Activated T-helper 17 cell treated with anti-CD3 and anti-CD28 coated beads, Interleukin-2, amount 50 U/mL, for 72 hours (primary cell): ENCODE measurements around the gene ZNF669. TPM values are rescaled to one million over a fixed set of nuclear protein-coding genes. Genes with fewer than 3 reads are reported as not detected.

Experiments used
- ATAC-seq: fragments of 150-1000 bp; cut with Tn5 transposase; replicated peaks from 2 replicates; pipeline ENCODE4 v1.10.0; 2021; ENCODE audit warnings: mild to moderate bottlenecking, moderate library complexity
- H3K27ac Mint-ChIP-seq: one replicate; pipeline ENCODE4 v1.8.0; 2022; ENCODE audit warnings: mixed read lengths
- H3K27me3 Mint-ChIP-seq: one replicate; pipeline ENCODE4 v1.8.0; 2022; ENCODE audit warnings: mixed read lengths
- H3K36me3 Mint-ChIP-seq: one replicate; pipeline ENCODE4 v1.8.0; 2022; ENCODE audit warnings: low read depth, mild to moderate bottlenecking, mixed read lengths
- H3K4me1 Mint-ChIP-seq: one replicate; pipeline ENCODE4 v1.8.0; 2022; ENCODE audit warnings: mixed read lengths
- H3K4me3 Mint-ChIP-seq: one replicate; pipeline ENCODE4 v1.8.0; 2022; ENCODE audit warnings: mild to moderate bottlenecking, mixed read lengths
- H3K9me3 Mint-ChIP-seq: one replicate; pipeline ENCODE4 v1.8.0; 2022; ENCODE audit warnings: mixed read lengths
- total RNA-seq, 2 donors: library from RNA; stranded (reverse); gene quantifications; one replicate each; pipeline ENCODE4 v1.2.3, GENCODE V29; 2022

The ZNF669 gene
- total RNA-seq, 2 donors from 2014 or later = 5.7 to 7.1 TPM

- no peaks in the 10 kb centered on the region for H3K4me1 Mint-ChIP-seq
- no peak overlapping the region for H3K27ac Mint-ChIP-seq
- H3K36me3 Mint-ChIP-seq = peaks cover 45% of the 10 kb centered on the region
- H3K9me3 Mint-ChIP-seq = peaks cover 25% of the 10 kb centered on the region
- no peak for ATAC-seq
- H3K4me3 Mint-ChIP-seq = no peak overlapping the region
- H3K27me3 Mint-ChIP-seq = no peaks in the 10 kb centered on the region
These were observed 7.6 kb downstream of the ZNF669 start for GRCh38 chr1:247096544-247096943.

- Mint-ChIP-seq H3K27ac (no peak overlapping the region), H3K4me3 (no peak overlapping the region), H3K4me1 (no peaks in the 10 kb centered on the region), H3K9me3 (peaks cover 25% of the 10 kb centered on the region), H3K27me3 (no peaks in the 10 kb centered on the region), H3K36me3 (peaks cover 41% of the 10 kb centered on the region)
- no peak for ATAC-seq
These were observed 8.0 kb downstream of the ZNF669 start for GRCh38 chr1:247096112-247096511.

GRCh38 chr1:247090455-247090854 is 13.7 kb downstream of the ZNF669 start:
- no peaks in the 10 kb centered on the region for H3K27me3 Mint-ChIP-seq
- H3K4me3 Mint-ChIP-seq = no peak overlapping the region
- no peaks in the 10 kb centered on the region for H3K36me3 Mint-ChIP-seq
- no peak for ATAC-seq
- H3K9me3 Mint-ChIP-seq = no peaks in the 10 kb centered on the region
- H3K4me1 Mint-ChIP-seq = no peaks in the 10 kb centered on the region
- H3K27ac Mint-ChIP-seq = no peak overlapping the region

- Mint-ChIP-seq H3K27me3 (peaks cover 3% of the 10 kb centered on the region), H3K27ac (no peak overlapping the region), H3K9me3 (peaks cover 3% of the 10 kb centered on the region), H3K4me1 (no peaks in the 10 kb centered on the region), H3K36me3 (no peaks in the 10 kb centered on the region), H3K4me3 (no peak overlapping the region)
- ATAC-seq = no peak
These were observed 14.4 kb downstream of the ZNF669 start for GRCh38 chr1:247089616-247090375.

DNA sequence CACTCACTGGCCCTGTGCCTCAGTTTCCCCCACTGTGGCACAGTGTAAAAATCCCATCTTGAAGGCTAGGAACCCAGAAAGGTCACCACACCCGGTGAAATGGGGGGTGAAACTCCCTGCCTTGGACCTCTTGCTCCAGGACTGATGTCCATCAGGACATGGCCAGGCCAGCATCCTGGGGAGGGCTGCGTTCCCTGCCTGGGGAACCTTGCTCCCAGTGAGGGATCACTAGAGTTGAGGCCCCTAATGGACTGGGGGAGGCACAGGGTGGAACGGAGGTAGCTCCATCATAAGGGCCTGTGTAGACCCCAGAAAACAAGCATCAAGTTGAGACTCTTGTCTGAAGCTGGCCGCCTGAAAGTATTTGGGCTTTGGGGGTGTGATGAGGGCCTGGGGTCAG is 15.2 kb downstream of the ZNF669 start:
- Mint-ChIP-seq H3K27me3 (peaks cover 5% of the 10 kb centered on the region), H3K4me1 (no peaks in the 10 kb centered on the region), H3K36me3 (no peaks in the 10 kb centered on the region), H3K27ac (no peak overlapping the region), H3K9me3 (peaks cover 3% of the 10 kb centered on the region), H3K4me3 (no peak overlapping the region)
- no peak for ATAC-seq

GRCh38 chr1:247087256-247087655 is 16.9 kb downstream of the ZNF669 start:
- H3K27me3 Mint-ChIP-seq = peaks cover 5% of the 10 kb centered on the region
- no peaks in the 10 kb centered on the region for H3K4me1 Mint-ChIP-seq
- no peak overlapping the region for H3K4me3 Mint-ChIP-seq
- H3K9me3 Mint-ChIP-seq = peaks cover 3% of the 10 kb centered on the region
- no peak overlapping the region for H3K27ac Mint-ChIP-seq
- no peak for ATAC-seq
- H3K36me3 Mint-ChIP-seq = no peaks in the 10 kb centered on the region

DNA sequence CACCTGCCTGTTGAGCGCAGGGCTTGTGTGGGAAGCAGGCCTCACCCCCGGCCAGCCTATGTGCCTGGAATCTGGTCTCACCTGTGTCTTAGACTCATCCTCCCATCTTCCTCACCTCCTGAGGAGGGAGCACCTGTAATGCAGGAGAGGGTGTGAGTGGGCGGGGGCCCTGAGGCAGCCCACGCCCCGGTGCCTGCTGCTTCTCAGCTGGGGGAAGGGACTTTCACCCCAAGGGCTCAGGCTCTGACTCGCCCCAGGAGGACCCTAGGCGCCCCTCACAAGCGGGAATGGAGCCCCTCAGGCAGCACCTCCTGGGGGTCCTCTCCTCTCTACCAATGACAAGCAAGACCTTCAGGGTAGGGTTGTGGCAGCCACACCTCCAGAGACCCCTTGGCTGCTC is 18.8 kb downstream of the ZNF669 start:
- Mint-ChIP-seq H3K27me3 (peaks cover 5% of the 10 kb centered on the region), H3K4me3 (no peak overlapping the region), H3K9me3 (peaks cover 3% of the 10 kb centered on the region), H3K4me1 (no peaks in the 10 kb centered on the region), H3K27ac (no peak overlapping the region), H3K36me3 (no peaks in the 10 kb centered on the region)
- no peak for ATAC-seq

DNA sequence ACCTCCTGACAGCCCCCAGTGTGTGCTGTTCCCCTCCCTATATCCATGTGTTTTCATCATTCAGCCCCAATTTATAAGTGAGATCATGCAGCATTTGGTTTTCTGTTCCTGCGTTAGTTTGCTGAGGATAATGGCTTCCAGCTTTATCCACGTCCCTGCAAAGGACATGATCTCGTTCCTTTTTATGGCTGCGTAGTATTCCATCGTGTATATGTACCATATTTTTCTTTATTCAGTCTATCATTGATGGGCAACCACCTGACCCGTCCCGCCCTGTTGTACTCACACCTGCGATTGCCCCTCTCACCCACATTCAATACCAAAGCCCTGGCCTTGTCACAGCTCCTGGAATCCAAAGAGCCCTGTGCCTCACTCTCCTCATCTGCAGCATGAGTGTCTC is 19.4 kb downstream of the ZNF669 start:
- no peaks in the 10 kb centered on the region for H3K36me3 Mint-ChIP-seq
- H3K4me1 Mint-ChIP-seq = no peaks in the 10 kb centered on the region
- peaks cover 3% of the 10 kb centered on the region for H3K9me3 Mint-ChIP-seq
- no peak for ATAC-seq
- H3K4me3 Mint-ChIP-seq = no peak overlapping the region
- H3K27ac Mint-ChIP-seq = no peak overlapping the region
- H3K27me3 Mint-ChIP-seq = peaks cover 5% of the 10 kb centered on the region

DNA sequence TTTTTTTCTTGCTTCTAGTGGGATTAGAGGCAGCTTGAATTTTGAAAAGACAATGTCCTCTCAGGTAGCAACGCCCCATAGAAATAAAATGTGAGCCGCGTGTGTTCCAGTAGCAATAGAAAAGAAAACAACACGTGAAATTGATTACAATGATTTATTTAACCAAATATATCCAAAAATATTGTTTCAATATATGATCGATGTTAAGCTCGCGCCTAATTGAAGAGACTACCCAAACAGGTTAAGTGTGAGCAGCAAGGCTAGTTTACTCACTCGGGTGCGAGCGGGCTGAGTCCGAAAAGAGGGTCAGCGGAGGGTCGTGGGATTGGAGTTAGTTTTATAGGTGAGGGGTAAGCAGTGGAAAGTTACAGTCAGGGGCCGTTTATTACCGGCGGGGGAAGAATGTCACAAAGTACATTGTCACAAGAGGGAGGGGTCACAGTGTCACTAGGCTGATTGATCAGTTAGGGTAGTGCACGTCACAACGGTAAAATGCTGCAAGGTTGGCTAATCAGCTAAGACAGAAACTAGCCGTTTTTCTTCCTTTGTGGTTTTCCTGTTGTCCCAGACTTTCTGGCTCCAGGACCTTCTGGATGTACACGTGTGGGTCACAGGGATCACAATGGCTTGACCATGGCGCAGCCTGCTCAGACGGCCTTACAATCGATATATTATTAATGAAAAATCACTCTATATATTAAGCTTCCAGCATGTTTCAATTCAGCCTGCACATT is 24.8 kb downstream of the ZNF669 start:
- Mint-ChIP-seq H3K4me3 (peak overlapping the region; percentile 91), H3K4me1 (peaks cover 6% of the 10 kb centered on the region), H3K9me3 (peaks cover 4% of the 10 kb centered on the region), H3K27ac (peak overlapping the region; percentile 86), H3K36me3 (no peaks in the 10 kb centered on the region), H3K27me3 (no peaks in the 10 kb centered on the region)
- no peak for ATAC-seq

- Mint-ChIP-seq H3K9me3 (peaks cover 4% of the 10 kb centered on the region), H3K4me3 (peak within 1 kb of the TSS; percentile 91), H3K36me3 (no peaks in the 10 kb centered on the region), H3K27me3 (no peaks in the 10 kb centered on the region), H3K4me1 (peaks cover 6% of the 10 kb centered on the region), H3K27ac (peak within 1 kb of the TSS; percentile 86)
- peak; percentile 100 for ATAC-seq
These were observed 25.7 kb downstream of the ZNF669 start, which contains the start of gene ZNF670 for GRCh38 chr1:247078258-247079140. TSS of gene ZNF670 (minus strand) at chr1:247078811. CDS start at chr1:247078596, 215 bp downstream.

DNA sequence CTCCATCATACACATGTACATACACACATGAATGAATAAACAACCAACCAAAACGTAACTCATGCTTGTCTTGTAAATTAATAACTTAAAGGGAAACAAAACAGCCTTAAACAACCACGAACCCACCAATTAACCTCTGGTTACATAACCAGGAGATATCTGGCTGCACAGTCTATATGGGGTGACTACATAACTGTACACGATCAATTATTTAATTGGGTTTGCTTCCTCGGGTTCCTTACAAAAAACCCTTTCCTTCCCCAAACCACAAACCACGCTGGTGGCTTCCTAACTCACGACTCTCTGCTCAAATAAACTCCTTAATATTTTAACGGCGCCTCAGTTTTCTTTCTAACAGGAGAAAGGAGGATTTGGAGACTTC is 26.3 kb downstream of the ZNF669 start:
- no peak for ATAC-seq

DNA sequence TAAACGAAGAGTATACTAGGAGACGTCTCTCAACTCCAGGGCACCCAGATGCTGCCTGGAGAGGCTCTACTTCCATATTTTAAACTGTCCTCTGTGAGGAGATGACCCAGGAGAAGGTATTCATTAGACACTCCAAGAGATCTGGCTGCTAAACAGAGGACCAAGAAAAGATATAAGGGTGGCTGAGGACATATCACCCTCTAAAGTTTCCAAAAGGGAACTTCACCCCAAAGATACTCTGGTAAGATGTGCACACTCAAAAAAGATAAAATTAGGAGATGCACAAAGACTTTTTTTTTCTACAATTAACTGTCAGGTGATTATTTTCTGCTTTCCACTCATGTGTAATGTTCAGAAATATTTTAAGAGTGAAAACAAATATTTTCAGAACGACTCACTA is 26.9 kb downstream of the ZNF669 start:
- Mint-ChIP-seq H3K4me3 (peak overlapping the region; percentile 91), H3K36me3 (no peaks in the 10 kb centered on the region), H3K27ac (no peak overlapping the region), H3K9me3 (peaks cover 4% of the 10 kb centered on the region), H3K27me3 (no peaks in the 10 kb centered on the region), H3K4me1 (peaks cover 6% of the 10 kb centered on the region)
- ATAC-seq = no peak

More for the DNA sequence above, 26.3 kb downstream of the ZNF669 start:
- H3K36me3 Mint-ChIP-seq = no peaks in the 10 kb centered on the region
- H3K9me3 Mint-ChIP-seq = peaks cover 4% of the 10 kb centered on the region
- peak overlapping the region; percentile 91 for H3K4me3 Mint-ChIP-seq
- H3K27ac Mint-ChIP-seq = peak overlapping the region; percentile 86
- peaks cover 6% of the 10 kb centered on the region for H3K4me1 Mint-ChIP-seq
- H3K27me3 Mint-ChIP-seq = no peaks in the 10 kb centered on the region

DNA sequence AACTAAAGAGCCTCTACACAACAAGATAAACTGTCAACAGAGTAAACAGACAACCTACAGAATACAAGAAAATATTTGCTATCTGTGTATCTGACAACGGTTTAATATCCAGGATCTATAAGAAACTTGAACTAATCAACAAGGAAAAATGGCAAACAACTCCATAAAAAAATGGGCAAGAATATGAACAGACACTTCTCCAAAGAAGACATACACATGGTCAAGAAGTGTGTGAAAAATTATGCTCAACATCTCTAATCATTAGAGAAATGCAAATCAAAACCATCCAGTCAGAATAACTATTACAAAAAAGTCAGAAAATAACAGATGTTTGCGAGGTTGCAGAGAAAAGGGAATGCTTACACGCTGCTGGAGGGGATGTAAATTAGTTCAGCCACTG is 33.5 kb downstream of the ZNF669 start:
- no peak for ATAC-seq
- peaks cover 15% of the 10 kb centered on the region for H3K9me3 Mint-ChIP-seq
- no peaks in the 10 kb centered on the region for H3K36me3 Mint-ChIP-seq
- no peak overlapping the region for H3K4me3 Mint-ChIP-seq
- H3K27ac Mint-ChIP-seq = no peak overlapping the region
- no peaks in the 10 kb centered on the region for H3K27me3 Mint-ChIP-seq
- no peaks in the 10 kb centered on the region for H3K4me1 Mint-ChIP-seq

GRCh38 chr1:247064304-247064703 is 39.9 kb downstream of the ZNF669 start:
- Mint-ChIP-seq H3K27me3 (no peaks in the 10 kb centered on the region), H3K4me1 (no peaks in the 10 kb centered on the region), H3K27ac (no peak overlapping the region), H3K36me3 (no peaks in the 10 kb centered on the region), H3K4me3 (no peak overlapping the region), H3K9me3 (peaks cover 12% of the 10 kb centered on the region)
- ATAC-seq = no peak
